ENCODE data around the gene ZCCHC7. TPM values are rescaled to one million over a fixed set of nuclear protein-coding genes. Genes with fewer than 3 reads are reported as not detected.
"Not testable (repeated sequence)": the region's sequence is repeated elsewhere in the genome, so short reads cannot be mapped to it uniquely, and the experiment has no call there.

Gene ZCCHC7
- polyA plus RNA-seq, 4 donors, result 21.2 to 25.6 (median 25.1) TPM

DNA sequence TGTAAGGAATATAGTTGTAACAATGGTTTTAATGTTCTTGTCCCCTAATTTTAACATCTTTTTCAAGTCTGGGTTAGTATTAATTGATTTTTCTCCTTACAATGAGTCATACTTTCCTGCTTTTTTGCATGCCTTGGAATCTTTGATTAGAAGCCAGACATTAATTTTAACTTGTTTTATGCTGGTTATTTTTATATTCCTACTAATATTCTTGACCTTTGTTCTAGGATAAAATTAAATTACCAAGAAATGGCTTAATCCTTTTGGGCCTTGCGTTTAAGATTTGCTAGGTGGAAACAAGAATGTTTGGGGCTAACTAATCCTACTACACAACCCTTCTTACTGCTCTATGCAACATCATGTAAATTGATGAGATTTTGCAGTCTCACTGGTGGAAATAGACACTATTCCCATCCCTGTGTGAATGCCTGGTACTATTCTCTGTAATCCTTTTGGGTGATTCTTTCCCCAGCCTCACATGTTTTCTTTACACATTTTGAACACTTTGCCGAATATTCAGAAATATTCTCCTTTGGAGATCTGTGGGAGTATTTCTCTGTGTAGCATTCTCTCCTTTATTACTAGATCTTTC, 47.2 kb downstream of the ZCCHC7 start:
- no peak for DNase-seq (ENCODE audit: low read depth in 4 of 4, low spot score in 3 of 4)

DNA sequence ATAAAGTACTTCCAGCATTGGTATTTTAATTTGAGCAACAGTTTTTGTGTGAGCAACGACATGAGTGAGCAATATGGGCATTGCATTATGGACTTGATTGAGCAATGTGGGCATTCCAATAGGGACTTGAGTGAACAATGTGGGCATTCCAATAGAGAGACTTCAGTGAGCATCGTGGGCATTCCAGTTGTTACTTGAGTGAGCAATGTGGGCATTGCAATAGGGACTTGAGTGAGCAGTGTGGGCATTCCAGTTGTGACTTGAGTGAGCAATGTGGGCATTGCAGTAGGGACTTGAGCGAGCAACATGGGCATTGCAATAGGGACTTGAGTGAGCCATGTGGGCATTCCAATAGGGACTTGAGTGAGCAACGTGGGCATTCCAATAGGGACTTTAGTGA, 52.2 kb downstream of the ZCCHC7 start:
- DNase-seq (ENCODE audit: low read depth in 4 of 4, low spot score in 3 of 4), result no peak

DNA sequence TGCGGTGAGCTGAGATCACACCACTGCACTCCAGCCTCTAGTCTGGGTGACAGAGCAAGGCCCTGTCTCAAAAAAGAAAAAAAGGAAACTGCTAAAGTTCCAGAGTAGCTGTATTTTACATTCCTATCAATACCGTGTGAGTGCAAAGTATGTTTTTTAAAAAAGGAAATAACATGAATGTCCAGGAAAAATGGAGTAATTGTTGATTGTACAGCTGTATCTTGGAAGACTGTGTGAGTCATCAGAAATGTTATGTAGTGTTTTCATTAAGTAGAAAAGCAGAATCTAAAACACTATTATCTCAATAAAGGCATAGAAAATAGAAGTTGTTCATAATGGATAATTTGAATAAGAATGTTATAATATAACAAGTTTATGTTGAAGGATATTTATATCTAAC, 53.9 kb downstream of the ZCCHC7 start:
- DNase-seq (ENCODE audit: low read depth in 4 of 4, low spot score in 3 of 4), result no peak

DNA sequence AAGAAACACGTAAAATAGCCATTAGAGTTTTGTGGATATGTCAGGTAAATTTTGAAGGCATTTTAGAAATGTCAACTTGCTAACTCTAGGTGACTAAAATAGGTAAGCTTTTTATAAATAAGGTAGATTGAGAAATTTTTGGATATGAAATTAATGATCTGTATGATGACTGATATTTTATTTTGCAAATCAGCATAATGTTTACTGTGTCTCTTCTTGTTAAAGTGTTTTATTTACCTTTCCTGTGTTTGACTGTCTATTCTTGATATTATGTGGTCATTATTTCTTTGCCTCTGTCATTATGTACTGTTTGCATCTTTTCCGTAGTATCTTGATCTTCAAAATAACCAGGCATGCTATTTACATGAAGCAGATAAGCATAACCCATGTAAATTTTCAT, 58.4 kb downstream of the ZCCHC7 start:
- DNase-seq (ENCODE audit: low read depth in 4 of 4, low spot score in 3 of 4), result no peak

- no peak for DNase-seq (ENCODE audit: low read depth in 4 of 4, low spot score in 3 of 4)
Observed at GRCh38 chr9:37179576-37179975, 59.2 kb downstream of the ZCCHC7 start.

- DNase-seq (ENCODE audit: low read depth in 4 of 4, low spot score in 3 of 4), result no peak
Observed at GRCh38 chr9:37180138-37180537, 59.8 kb downstream of the ZCCHC7 start.

GRCh38 chr9:37182718-37183117, 62.3 kb downstream of the ZCCHC7 start:
- DNase-seq (ENCODE audit: low read depth in 4 of 4, low spot score in 3 of 4), result no peak

DNA sequence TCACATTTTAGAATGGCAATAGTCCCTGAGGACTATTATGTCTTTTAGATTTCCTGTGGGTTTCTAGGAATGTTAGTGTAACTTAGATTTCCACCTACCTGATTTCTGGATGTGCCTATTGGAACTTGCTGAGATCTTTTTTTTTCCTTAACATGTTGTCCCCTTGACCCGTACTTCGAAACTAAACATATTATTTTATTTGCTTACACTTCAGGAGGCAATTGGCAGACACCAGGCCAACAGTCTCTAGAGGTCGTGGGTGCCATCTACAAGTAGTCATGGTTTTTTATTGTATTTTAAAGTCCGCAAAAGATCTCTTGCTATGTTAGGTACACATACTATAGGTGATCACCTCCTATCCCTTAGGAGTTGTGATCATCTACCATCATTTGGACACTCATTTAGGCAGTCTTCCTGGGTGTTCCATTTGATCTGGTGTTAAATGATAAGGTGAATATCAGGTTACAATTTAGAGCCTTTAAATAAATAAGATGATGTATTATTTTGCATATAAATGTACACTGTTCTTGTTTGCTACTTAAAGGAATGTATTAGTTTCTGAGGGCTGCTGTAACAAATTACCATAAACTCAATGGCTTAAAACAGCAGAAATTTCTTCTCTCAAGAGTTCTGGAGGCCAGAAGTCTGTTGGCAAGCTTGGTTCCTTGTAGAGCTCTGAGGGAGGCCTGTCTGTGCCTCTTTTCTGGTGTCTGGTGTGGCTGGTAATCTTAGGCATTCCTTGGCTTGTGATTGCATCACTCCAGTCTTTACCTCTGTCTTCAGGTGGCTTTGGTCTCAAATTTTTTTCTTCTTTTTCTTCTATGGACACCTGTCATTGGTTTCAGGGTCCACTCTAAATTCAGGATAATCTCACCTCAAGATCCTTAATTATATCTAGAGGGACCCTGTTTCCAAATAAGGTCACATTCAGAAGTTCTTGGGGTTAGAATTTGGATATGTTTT, 64.8 kb downstream of the ZCCHC7 start:
- DNase-seq (ENCODE audit: low read depth in 4 of 4, low spot score in 3 of 4), result no peak

DNA sequence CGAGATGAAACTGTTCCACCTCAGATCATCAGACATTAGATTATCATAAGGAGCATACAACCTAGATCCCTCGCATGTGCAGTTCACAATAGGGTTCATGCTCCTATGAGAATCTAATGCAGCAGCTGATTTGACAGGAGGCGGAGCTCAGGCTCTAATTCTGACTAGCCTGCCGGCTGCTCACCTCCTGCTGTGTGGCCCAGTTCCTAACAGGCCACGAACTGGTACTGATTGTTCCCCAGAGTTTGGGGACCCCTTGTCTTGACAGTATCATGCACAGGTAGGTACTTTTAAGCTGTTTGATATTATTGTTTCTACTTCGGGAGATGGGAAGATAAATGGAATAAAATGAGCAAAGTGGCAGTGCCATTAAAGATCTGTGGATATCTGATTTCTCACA, 66.9 kb downstream of the ZCCHC7 start:
- no peak for DNase-seq (ENCODE audit: low read depth in 4 of 4, low spot score in 3 of 4)

- no peak for DNase-seq (ENCODE audit: low read depth in 4 of 4, low spot score in 3 of 4)
Observed at GRCh38 chr9:37187713-37188439, 67.5 kb downstream of the ZCCHC7 start.

GRCh38 chr9:37190739-37191138, 70.4 kb downstream of the ZCCHC7 start:
- not testable (repeated sequence) for DNase-seq (ENCODE audit: low read depth in 4 of 4, low spot score in 3 of 4)

DNA sequence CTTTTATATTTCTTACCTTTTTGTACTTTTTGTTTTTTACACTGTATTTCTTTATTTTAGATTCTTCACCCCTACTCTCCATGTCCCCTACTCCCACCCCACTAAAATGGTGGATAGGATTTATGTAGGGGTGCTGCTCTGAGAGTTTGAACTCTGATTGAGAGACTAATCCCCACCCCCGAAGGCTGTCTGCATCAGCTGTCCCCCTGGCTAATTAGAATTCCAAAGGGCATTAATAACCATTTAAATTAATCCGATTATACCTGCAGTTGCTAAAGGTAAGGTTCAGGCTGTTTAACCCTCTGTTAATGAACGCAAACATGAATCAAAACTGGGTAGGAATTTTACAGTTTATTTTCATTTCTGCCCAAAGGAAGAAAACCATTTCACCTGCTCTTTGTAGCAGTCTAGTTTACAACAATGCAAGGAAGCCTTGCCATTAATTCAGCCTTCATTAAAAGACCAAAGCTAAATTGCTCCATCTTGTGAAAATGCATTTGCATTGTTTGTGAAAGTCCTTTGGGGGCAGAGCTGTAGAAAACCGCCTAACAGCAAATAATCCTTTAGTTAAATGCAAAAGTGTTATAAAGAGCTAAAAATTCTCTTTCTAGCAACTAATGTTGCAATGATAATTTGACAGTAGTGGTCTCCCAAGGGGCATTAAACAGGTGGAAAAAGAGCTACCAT, 71.2 kb downstream of the ZCCHC7 start:
- DNase-seq (ENCODE audit: low read depth in 4 of 4, low spot score in 3 of 4), result no peak

DNA sequence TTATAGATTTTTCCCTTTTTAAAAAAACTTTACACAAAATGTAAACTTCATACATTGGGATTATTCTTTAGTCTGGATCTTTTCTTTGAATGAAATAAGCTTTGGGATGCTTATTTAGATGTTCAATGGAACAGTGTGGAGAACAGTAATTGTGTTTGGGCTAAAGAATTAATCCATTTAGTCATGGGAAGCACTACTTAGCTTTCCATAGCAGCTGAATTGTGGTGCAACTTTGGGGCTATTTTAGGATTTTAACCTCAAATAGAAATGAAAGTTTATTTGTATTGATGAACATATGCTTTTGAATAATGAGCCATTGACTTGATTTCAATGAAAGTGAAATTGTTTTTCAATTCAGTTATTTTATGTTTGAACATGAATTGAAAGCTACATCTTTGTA, 72.4 kb downstream of the ZCCHC7 start:
- no peak for DNase-seq (ENCODE audit: low read depth in 4 of 4, low spot score in 3 of 4)

- DNase-seq (ENCODE audit: low read depth in 4 of 4, low spot score in 3 of 4), result no peak
Observed at GRCh38 chr9:37197158-37198038, 77.0 kb downstream of the ZCCHC7 start.

- DNase-seq (ENCODE audit: low read depth in 4 of 4, low spot score in 3 of 4), result no peak
Observed at GRCh38 chr9:37198039-37198729, 77.8 kb downstream of the ZCCHC7 start.

GRCh38 chr9:37198831-37199230, 78.5 kb downstream of the ZCCHC7 start:
- DNase-seq (ENCODE audit: low read depth in 4 of 4, low spot score in 3 of 4), result no peak

GRCh38 chr9:37200433-37201005, 80.1 kb downstream of the ZCCHC7 start:
- peak in 2 of 4 donors; percentile 7 to 17 for DNase-seq (ENCODE audit: low read depth in 4 of 4, low spot score in 3 of 4)

DNA sequence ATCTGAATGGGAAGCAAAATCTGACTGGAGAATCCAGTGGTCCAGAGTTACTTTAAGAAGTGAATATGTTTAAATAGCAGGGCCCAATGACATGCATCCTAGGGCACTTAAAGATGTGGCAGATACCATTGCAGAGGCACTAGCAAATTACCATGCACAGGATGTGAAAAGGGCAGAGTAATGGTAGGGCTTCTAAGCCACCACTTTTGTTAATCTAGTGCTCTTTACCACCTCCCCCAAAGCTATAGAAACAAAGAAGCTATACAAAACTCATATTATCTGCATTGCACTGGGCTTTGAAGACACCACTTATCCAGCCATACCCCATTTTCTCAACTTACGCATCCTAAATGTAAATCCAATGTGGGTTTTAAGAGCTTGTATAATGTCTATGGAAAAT, 81.2 kb downstream of the ZCCHC7 start:
- no peak for DNase-seq (ENCODE audit: low read depth in 4 of 4, low spot score in 3 of 4)

DNA sequence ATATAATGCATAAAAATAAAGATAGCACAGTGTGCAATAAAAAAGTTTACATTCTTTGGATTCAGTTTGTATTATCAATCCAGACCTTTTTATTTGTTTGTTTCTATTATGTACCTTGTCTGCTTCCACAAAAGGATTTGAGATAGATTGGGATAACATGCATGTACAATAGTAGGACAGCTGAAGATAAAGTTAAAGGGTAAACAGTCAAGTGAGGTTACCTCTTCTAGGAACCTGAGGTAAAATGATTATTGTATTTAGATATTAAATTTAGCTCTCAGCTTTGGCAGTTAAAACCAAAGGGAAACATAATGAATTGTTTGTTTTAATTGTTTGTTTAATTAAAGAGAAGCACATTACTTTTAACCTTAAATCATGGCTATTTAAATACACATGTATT, 81.7 kb downstream of the ZCCHC7 start:
- DNase-seq (ENCODE audit: low read depth in 4 of 4, low spot score in 3 of 4), result no peak

Data from right renal pelvis (tissue), 4 donors.